ENCODE measurements around the gene NTRK2.

NTRK2 gene

GRCh38 chr9:84789463-84789830 lies 119.9 kb downstream of the NTRK2 start:
- H3K27ac ChIP-seq: peak overlapping the region; percentile 34; the same call in 1 of the 2 replicates
- TF ChIP-seq CTCF (conservative IDR thresholded peaks at IDR 0.05): no peak

- no peak for TF ChIP-seq CTCF (conservative IDR thresholded peaks at IDR 0.05)
- no peak overlapping the region for H3K27ac ChIP-seq
Observed at GRCh38 chr9:84791643-84792042, 122.1 kb downstream of the NTRK2 start.

- no peak overlapping the region for H3K27ac ChIP-seq
- TF ChIP-seq CTCF (conservative IDR thresholded peaks at IDR 0.05): no peak
Observed at GRCh38 chr9:84793251-84793650, 123.7 kb downstream of the NTRK2 start.

GRCh38 chr9:84794981-84795637 lies 125.6 kb downstream of the NTRK2 start:
- H3K27ac ChIP-seq: no peak overlapping the region
- TF ChIP-seq CTCF (conservative IDR thresholded peaks at IDR 0.05): no peak

- H3K27ac ChIP-seq: no peak overlapping the region
- TF ChIP-seq CTCF (conservative IDR thresholded peaks at IDR 0.05): no peak
Observed at GRCh38 chr9:84796404-84796803, 126.9 kb downstream of the NTRK2 start.

- TF ChIP-seq CTCF (conservative IDR thresholded peaks at IDR 0.05): no peak
- no peak overlapping the region for H3K27ac ChIP-seq
Observed at GRCh38 chr9:84799251-84799650, 129.7 kb downstream of the NTRK2 start.

- TF ChIP-seq CTCF (conservative IDR thresholded peaks at IDR 0.05): no peak
- H3K27ac ChIP-seq: no peak overlapping the region
Observed at GRCh38 chr9:84804951-84805694, 135.6 kb downstream of the NTRK2 start.
